Measurements from ENCODE around the gene NENF.
"Not testable (repeated sequence)": the region's sequence is repeated elsewhere in the genome, so short reads cannot be mapped to it uniquely, and the experiment has no call there.

Gene NENF

GRCh38 chr1:212465311-212465710, 32.6 kb downstream of the NENF start:
- Mint-ChIP-seq H3K9me3 (no peaks in the 10 kb centered on the region), H3K4me3 (no peak overlapping the region), H3K27me3 (peaks cover 6% of the 10 kb centered on the region), H3K4me1 (peaks cover 9% of the 10 kb centered on the region), H3K27ac (no peak overlapping the region)
- DNase-seq, result no peak
- ATAC-seq, result no peak

- H3K27me3 Mint-ChIP-seq, result peaks cover 8% of the 10 kb centered on the region
- no peak overlapping the region for H3K27ac Mint-ChIP-seq
- DNase-seq, result no peak
- H3K4me1 Mint-ChIP-seq, result peaks cover 9% of the 10 kb centered on the region
- H3K4me3 Mint-ChIP-seq, result no peak overlapping the region
- H3K9me3 Mint-ChIP-seq, result no peaks in the 10 kb centered on the region
- ATAC-seq, result no peak
Measured at GRCh38 chr1:212466437-212466836, 33.7 kb downstream of the NENF start.

- no peak for ATAC-seq
- peaks cover 9% of the 10 kb centered on the region for H3K4me1 Mint-ChIP-seq
- no peaks in the 10 kb centered on the region for H3K9me3 Mint-ChIP-seq
- no peak for DNase-seq
- no peak overlapping the region for H3K4me3 Mint-ChIP-seq
- no peak overlapping the region for H3K27ac Mint-ChIP-seq
- peaks cover 10% of the 10 kb centered on the region for H3K27me3 Mint-ChIP-seq
Measured at GRCh38 chr1:212466898-212467650, 34.4 kb downstream of the NENF start.

GRCh38 chr1:212467843-212468482, 35.2 kb downstream of the NENF start:
- H3K9me3 Mint-ChIP-seq, result no peaks in the 10 kb centered on the region
- H3K4me1 Mint-ChIP-seq, result peaks cover 18% of the 10 kb centered on the region
- H3K27ac Mint-ChIP-seq, result peak overlapping the region in 1 of 2 donors; percentile 98
- peaks cover 14% of the 10 kb centered on the region for H3K27me3 Mint-ChIP-seq
- peak; percentile 60 for ATAC-seq
- H3K4me3 Mint-ChIP-seq, result no peak overlapping the region
- no peak for DNase-seq

- DNase-seq (no peak), ATAC-seq (no peak)
- peaks cover 27% of the 10 kb centered on the region for H3K4me1 Mint-ChIP-seq
- peaks cover 14% of the 10 kb centered on the region for H3K27me3 Mint-ChIP-seq
- no peaks in the 10 kb centered on the region for H3K9me3 Mint-ChIP-seq
- no peak overlapping the region for H3K27ac Mint-ChIP-seq
- no peak overlapping the region for H3K4me3 Mint-ChIP-seq
Measured at GRCh38 chr1:212470059-212470458, 37.3 kb downstream of the NENF start.

DNA sequence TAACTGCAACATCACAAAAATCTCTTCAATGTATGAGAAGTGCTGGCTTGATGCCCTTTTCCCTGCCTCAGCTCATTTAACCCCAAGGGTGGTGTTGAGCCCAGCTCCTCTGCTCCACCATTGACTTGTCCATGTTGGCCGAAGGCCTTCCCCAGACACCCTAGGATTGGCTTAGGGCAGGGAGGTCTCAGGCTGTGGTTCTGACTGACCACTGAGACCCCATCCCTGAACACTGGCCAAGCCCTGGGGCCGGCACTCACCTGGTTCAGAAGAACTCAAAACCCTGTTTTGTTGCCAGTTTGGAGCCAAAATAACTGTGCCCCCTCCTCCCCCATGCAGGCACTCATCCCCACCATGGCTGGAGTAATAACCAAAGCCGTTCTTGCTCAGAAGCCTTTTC, 38.6 kb downstream of the NENF start:
- Mint-ChIP-seq H3K27ac (no peak overlapping the region), H3K9me3 (no peaks in the 10 kb centered on the region), H3K4me1 (peaks cover 27% of the 10 kb centered on the region), H3K4me3 (no peak overlapping the region), H3K27me3 (peaks cover 20% of the 10 kb centered on the region)
- ATAC-seq (no peak), DNase-seq (no peak)

- DNase-seq, result no peak
- H3K9me3 Mint-ChIP-seq, result no peaks in the 10 kb centered on the region
- peak overlapping the region in 1 of 2 donors; percentile 32 for H3K4me3 Mint-ChIP-seq
- H3K27ac Mint-ChIP-seq, result peak overlapping the region; percentile 8 to 62
- H3K4me1 Mint-ChIP-seq, result peaks cover 31% of the 10 kb centered on the region
- ATAC-seq, result no peak
- peaks cover 28% of the 10 kb centered on the region for H3K27me3 Mint-ChIP-seq
Measured at GRCh38 chr1:212471891-212472675, 39.4 kb downstream of the NENF start.

GRCh38 chr1:212473729-212474128, 41.0 kb downstream of the NENF start:
- H3K27me3 Mint-ChIP-seq, result peaks cover 32% of the 10 kb centered on the region
- no peak overlapping the region for H3K27ac Mint-ChIP-seq
- DNase-seq, result no peak
- H3K4me1 Mint-ChIP-seq, result peaks cover 35% of the 10 kb centered on the region
- no peaks in the 10 kb centered on the region for H3K9me3 Mint-ChIP-seq
- no peak overlapping the region for H3K4me3 Mint-ChIP-seq
- ATAC-seq, result no peak

DNA sequence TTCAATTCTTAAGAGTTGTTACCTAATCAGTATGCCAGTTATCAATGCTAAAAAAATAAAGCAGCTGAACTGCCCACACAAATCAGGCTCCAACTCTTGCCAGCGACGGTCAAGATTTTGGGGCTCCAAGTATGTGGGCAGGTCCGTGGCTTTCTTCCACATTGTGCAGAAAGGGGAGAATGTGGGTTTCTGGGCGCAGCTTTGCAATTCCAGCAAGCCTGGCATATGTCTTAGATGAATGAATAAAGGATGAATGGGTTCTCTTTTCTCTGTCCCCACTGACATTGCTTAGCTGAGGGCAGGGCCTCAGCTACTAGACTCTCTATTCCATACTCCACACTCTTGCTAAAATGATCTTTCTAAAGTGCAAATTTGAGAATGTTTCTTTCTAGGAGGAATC, 42.4 kb downstream of the NENF start:
- Mint-ChIP-seq H3K9me3 (no peaks in the 10 kb centered on the region), H3K4me3 (no peak overlapping the region), H3K4me1 (peaks cover 35% of the 10 kb centered on the region), H3K27me3 (peaks cover 38% of the 10 kb centered on the region), H3K27ac (no peak overlapping the region)
- DNase-seq, result no peak
- no peak for ATAC-seq

- Mint-ChIP-seq H3K27me3 (peaks cover 40% of the 10 kb centered on the region), H3K4me1 (peaks cover 35% of the 10 kb centered on the region)
- ATAC-seq, H3K4me3 Mint-ChIP-seq, H3K9me3 Mint-ChIP-seq, DNase-seq, H3K27ac Mint-ChIP-seq: not testable (repeated sequence)
Measured at GRCh38 chr1:212475831-212476230, 43.1 kb downstream of the NENF start.

- DNase-seq, result peak; percentile 75 to 82
- H3K27ac Mint-ChIP-seq, result no peak overlapping the region
- ATAC-seq, result peak; percentile 92
- H3K4me1 Mint-ChIP-seq, result peaks cover 35% of the 10 kb centered on the region
- H3K9me3 Mint-ChIP-seq, result no peaks in the 10 kb centered on the region
- peaks cover 39% of the 10 kb centered on the region for H3K27me3 Mint-ChIP-seq
- no peak overlapping the region for H3K4me3 Mint-ChIP-seq
Measured at GRCh38 chr1:212477014-212477679, 44.4 kb downstream of the NENF start.

DNA sequence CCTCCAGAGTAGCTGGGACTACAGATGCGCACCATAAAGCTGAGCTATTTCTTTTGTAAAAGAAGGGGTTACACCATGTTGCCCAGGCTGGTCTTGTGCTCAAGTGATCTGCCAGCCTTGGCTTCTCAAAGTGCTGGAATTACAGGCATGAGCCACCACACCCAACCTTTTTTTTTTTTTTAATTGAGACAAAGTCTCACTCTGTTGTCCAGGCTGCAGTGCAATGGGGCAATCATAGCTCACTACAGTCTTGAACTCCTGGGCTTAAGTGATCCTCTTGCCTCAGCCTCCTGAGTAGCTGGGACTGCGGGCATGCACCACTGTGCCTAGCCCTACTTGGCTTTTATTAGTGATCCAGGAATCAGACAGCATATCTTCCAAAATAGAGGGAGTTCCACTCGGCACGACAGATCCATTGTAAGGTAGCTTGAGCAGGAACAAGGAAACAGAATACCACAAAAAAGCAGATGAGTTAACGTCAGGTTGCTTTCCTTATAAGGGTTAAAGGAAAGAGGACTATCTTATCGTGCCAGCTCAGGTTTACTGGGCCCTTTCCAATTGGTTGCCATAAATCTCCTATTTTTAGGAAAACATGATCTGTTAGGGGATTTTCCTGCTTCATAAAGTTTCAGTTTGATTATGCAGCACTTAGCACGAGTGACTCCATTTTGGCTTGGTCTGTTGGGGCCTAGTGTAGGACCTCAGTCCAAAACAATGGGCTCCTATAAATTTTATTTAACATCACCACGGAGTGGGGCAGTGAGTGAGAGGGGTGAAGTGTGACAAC, 45.2 kb downstream of the NENF start:
- no peaks in the 10 kb centered on the region for H3K9me3 Mint-ChIP-seq
- H3K4me3 Mint-ChIP-seq, result no peak overlapping the region
- DNase-seq (no peak), ATAC-seq (peak; percentile 44)
- H3K27me3 Mint-ChIP-seq, result peaks cover 36% of the 10 kb centered on the region
- H3K27ac Mint-ChIP-seq, result no peak overlapping the region
- H3K4me1 Mint-ChIP-seq, result peaks cover 28% of the 10 kb centered on the region

- H3K9me3 Mint-ChIP-seq, result no peaks in the 10 kb centered on the region
- peaks cover 21% of the 10 kb centered on the region for H3K4me1 Mint-ChIP-seq
- DNase-seq, result no peak
- no peak for ATAC-seq
- H3K27ac Mint-ChIP-seq, result no peak overlapping the region
- H3K4me3 Mint-ChIP-seq, result no peak overlapping the region
- peaks cover 36% of the 10 kb centered on the region for H3K27me3 Mint-ChIP-seq
Measured at GRCh38 chr1:212478467-212479025, 45.8 kb downstream of the NENF start.

GRCh38 chr1:212479188-212479587, 46.5 kb downstream of the NENF start:
- H3K27ac Mint-ChIP-seq, result no peak overlapping the region
- H3K27me3 Mint-ChIP-seq, result peaks cover 36% of the 10 kb centered on the region
- H3K4me3 Mint-ChIP-seq, result no peak overlapping the region
- H3K4me1 Mint-ChIP-seq, result peaks cover 17% of the 10 kb centered on the region
- DNase-seq, result no peak
- H3K9me3 Mint-ChIP-seq, result no peaks in the 10 kb centered on the region
- ATAC-seq, result no peak

Data from stimulated activated naive CD8-positive, alpha-beta T cell treated with anti-CD3 and anti-CD28 coated beads, Interleukin-15, amount 100 ng/mL, for 72 hours (primary cell).